Ovary (tissue), 9 donors: ENCODE data around the gene EFEMP1. TPM values are rescaled to one million over a fixed set of nuclear protein-coding genes. Genes with fewer than 3 reads are reported as not detected.

Source experiments
- DNase-seq, 5 donors: peaks; one replicate each; pipeline ENCODE4 v3.0.0-alpha.2; 2019 to 2020
- H3K27ac ChIP-seq, 2 donors: fragments of 200-600 bp; one replicate each; pipeline versions ENCODE4 v1.5.1 to v1.8.0; 2019 to 2022
- H3K27me3 ChIP-seq: fragments of 200-600 bp; one replicate; pipeline ENCODE4 v1.8.0; 2022
- H3K36me3 ChIP-seq: fragments of 200-600 bp; sonication (generic); one replicate; pipeline ENCODE4 v1.5.1; 2019
- H3K4me1 ChIP-seq: one replicate; pipeline ENCODE4 v1.8.1; 2013; ENCODE audit warnings: mild to moderate bottlenecking, moderate library complexity; ENCODE audit not compliant: insufficient read depth
- H3K4me3 ChIP-seq: fragments of 200-600 bp; sonication (generic); one replicate; pipeline ENCODE4 v1.5.1; 2017
- H3K9me3 ChIP-seq, 2 donors: fragments of 200-600 bp in 1 of 2; sonication (generic) in 1 of 2; one replicate each; pipeline versions ENCODE4 v1.5.1 to v1.8.1; 2013 to 2019; ENCODE audit warnings: mild to moderate bottlenecking in 1 of 2, moderate library complexity in 1 of 2
- EP300 ChIP-seq: sonication (generic); formaldehyde crosslinking; IDR thresholded peaks from one replicate; pipeline ENCODE4 v1.6.1; 2017; ENCODE audit warnings: antibody characterized with exemption
- WGBS, 3 donors: extraction: QIAGEN DNeasy Blood & Tissue Kit in 1 of 3; methylation state at CpG; one replicate each; pipeline versions ENCODE4 v1.1.5 to v1.1.7; 2013 to 2017; 5-methylcytosine and 5-hydroxymethylcytosine counted together
- intact Hi-C, 4 donors: fragments of 100-400 bp; cut with DNase I; formaldehyde crosslinking; loops; one replicate each; pipeline versions ENCODE4 v1.11.0 to v1.15.1; 2022 to 2023
- polyA plus RNA-seq, 2 donors: library from polyadenylated mRNA; stranded (reverse); fragments of 200-250 nt in 1 of 2; fragments of 350-450 nt in 1 of 2; fragmentation: Illumina TruSeq in 1 of 2; extraction: RNeasy Lipid Tissue Mini Kit (QIAGEN cat#74804) in 1 of 2; gene quantifications; one replicate each; pipeline ENCODE4 v1.2.3, GENCODE V29; 2013 to 2014
- total RNA-seq, 7 donors: library from RNA; depleted of rRNA in 2 of 7; stranded (reverse); fragments of >200 nt in 2 of 7; fragmentation: NEBNext Ultra II Directional in 3 of 7; extraction: Animal tissue kit (Norgen Biotek cat#: 25700) in 3 of 7; gene quantifications; one replicate each; pipeline versions ENCODE4 v1.1.0 to v1.2.4, GENCODE V29; 2016 to 2023
- donor health status: DM: no; HTN: no; CAD: no; lungs with moderate emphysema.
- donor health status: DM: no; HTN: no; CAD: no.
- donor health status: Bipolar disorder and iron deficiency.
- donor health status: DM: yes; HTN: yes; CAD: no.
- donor health status: DM: no; HTN: no; CAD: no.
- donor health status: DM: yes; HTN: yes; CAD: no.

EFEMP1 gene
- total and polyA plus RNA-seq, 9 donors = 204 to 482 (median 282) TPM

GRCh38 chr2:55824551-55825096 is 99.0 kb downstream of the EFEMP1 start:
- H3K4me3 ChIP-seq = no peak overlapping the region
- no peak for TF ChIP-seq EP300
- H3K4me1 ChIP-seq = no peaks in the 10 kb centered on the region
- no peaks in the 10 kb centered on the region for H3K27me3 ChIP-seq
- no peaks in the 10 kb centered on the region for H3K9me3 ChIP-seq
- no peak for DNase-seq
- intact Hi-C loops = no loop called here
- no peaks in the 10 kb centered on the region for H3K36me3 ChIP-seq
- WGBS, 3 donors = 94 to 96% (median 95%) methylated on average over 14 of the region's 14 CpGs
- H3K27ac ChIP-seq = no peak overlapping the region

Other genes starting within 250 kb of the EFEMP1 start
- 10 to 100 TPM; 11.4 to 19.2 (median 17.5) TPM for gene PNPT1, start 229.9 kb downstream of the EFEMP1 start, total RNA-seq
- gene PNPT1, start 229.9 kb downstream of the EFEMP1 start, polyA plus RNA-seq = 10 to 100 TPM in 1 of 2 donors, 1 to 10 TPM in 1; 6.1 to 10.7 TPM